GM10847 (cell line): ENCODE measurements around the gene TMC5.
A peak's percentile ranks its signal among the peaks of the same experiment; 100 is the strongest.

Experiments
- POLR2A ChIP-seq: IDR thresholded peaks from 2 replicates; pipeline ENCODE4 v1.6.1; 2011; ENCODE audit not compliant: insufficient read length; ENCODE audit errors: extremely low read depth

The TMC5 gene

DNA sequence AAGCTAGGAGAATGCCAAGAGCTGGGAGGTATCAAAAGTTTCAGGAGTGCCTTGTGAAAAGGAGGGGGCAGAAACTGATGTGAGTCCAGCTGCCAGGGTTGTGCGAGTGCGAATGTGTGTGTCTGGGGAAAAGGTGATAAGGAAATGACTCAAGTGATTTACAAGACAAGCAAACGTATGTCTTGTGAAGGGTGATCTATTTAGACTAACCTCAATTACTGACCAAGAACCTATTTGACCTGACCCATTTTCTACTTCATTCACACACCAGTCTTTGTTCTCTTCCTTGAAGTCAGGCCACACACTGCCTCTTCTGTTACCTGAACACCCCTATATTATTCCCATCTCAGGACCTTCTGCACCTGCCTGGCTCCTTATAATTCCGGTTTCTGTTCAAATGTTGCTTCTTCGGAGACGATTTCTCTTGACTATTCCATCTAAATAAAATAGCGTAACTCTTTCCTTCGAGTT, 103.2 kb downstream of the TMC5 start:
- TF ChIP-seq POLR2A: no peak

DNA sequence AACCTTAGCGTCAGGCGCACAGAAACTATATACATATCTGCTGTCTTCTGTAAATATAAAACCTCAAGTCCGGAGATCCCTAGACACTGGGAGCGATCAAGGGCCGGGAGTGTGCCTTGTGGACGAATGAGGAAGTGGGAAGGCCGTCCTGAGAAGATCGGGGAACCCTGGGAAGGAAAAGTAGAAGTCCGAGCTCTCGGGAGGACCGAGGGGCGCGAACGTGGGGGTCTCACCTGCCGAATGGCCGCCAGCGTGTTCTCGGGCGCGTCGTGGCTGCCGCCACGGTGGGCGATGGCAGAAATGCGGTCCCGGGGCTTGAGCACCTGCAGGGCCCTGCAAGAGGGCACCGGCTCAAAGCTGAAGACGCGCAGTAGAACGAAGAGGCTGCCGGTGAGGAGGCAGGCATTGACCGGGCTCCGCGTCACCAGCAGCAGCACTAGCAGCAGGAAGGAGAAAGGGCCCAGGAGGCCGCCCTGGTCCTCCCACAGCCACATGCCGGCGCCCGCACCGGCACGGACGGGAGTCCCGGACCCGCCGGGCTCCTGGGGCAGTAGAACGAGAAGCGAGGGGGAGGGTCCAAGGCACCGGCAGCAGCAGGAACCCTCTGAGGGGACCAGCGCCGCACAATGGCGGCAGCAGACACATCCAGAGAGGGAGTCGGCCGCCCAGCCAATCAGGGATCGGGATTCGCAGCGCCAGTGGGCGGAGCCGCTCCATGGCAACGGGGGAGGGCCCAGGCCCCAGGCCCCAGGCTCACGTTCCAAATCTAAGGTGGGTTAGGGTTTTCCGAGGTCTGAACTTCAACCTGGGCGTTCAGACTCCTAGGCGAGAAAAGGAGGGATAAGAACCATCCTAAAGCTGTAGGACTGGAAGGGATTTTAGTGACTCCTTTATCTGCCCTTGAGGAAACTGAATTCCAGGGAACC, 104.1 kb downstream of the TMC5 start, which contains the start of gene GDE1:
Gene GDE1, minus strand, starts transcription at position 628 of the 926 bp plus-strand sequence. Its CDS starts 134 bp downstream, at position 494.
- peak; percentile 81 for TF ChIP-seq POLR2A

GRCh38 chr16:19522397-19522732, 104.7 kb downstream of the TMC5 start:
- TF ChIP-seq POLR2A: no peak

- no peak for TF ChIP-seq POLR2A
Observed at GRCh38 chr16:19522760-19523159, 105.1 kb downstream of the TMC5 start.

- no peak for TF ChIP-seq POLR2A
Observed at GRCh38 chr16:19523184-19523558, 105.5 kb downstream of the TMC5 start.

DNA sequence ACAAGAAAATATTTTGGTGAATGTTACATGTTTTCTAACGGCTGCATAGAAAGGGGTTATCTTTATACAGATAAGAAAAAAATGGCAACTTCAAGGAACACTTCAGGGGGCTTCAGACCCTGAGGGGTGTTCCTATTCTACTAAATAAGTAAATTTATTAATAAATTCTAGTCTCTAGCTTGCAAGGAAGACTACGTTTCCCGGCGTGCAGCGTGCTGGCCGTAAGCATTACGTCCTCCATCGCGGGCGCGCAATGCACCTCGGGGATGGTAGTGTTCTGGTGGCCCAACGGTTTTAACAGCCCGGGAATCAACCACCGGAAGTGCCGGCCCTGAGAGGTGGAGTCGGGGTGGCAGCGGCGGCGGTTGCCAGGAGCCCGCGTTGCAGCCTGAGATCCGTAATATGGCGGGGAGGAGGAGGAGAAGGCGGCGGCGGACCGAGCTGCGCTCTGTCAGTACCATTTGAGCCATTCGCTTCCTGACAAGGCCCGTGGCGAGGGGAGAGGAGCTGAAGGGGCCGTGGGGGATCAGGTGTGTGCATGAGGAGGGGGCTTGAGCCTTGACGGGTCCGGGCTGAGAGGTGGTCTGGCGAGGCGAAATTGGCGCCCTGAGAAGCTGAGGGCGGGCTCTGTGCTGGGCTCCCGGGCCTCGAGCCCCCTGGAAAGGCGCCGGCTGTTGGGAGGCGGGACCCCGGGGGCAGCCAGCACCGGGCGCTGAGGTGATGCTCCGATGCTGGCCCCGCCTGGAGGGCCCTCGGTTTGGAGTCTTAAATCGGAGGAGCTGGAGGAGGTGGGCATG, 106.1 kb downstream of the TMC5 start, which contains the start of gene CCP110:
Gene CCP110, plus strand, starts transcription at position 384 of the 797 bp plus-strand sequence. CDS start 3,940 bp downstream, outside the sequence.
- peak; percentile 33 for TF ChIP-seq POLR2A

GRCh38 chr16:19524356-19524615, 106.6 kb downstream of the TMC5 start:
- no peak for TF ChIP-seq POLR2A

DNA sequence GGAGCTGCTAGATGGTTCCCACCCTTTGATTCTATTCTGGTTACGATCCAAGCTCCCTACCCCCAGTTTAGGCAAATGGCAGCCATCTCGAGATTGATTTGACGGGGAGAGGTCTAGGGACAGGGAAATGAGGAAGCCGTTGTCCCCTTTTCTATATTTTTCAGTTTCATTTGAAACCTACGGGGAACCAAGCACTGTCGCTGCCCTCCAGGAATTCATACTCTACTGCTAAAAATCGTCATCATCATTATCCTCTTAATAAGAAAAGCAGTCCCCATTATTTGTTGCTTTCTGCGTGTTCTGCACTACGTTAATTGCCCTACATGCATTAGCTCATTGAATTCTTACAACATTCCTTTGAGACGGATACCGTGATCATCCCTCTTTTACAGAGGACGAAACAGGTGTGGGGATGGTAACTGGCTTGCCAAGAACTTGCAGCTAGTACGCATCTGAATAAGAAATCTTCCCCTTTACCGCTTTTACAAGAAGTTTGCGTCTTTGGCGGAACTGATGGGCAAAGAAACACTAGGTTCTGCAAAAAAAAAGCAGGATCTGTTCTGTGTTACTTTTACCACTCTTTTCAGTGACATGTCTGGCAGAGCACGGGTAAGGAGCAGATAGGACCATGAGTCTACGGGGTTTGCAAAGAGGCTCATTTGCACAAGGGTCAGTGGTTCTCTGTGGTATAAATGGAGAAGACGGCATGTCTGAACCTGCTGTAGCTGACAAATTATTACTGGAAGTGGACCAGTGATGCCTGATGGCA, 107.1 kb downstream of the TMC5 start:
- TF ChIP-seq POLR2A: no peak

GRCh38 chr16:19525385-19525723, 107.7 kb downstream of the TMC5 start:
- no peak for TF ChIP-seq POLR2A

DNA sequence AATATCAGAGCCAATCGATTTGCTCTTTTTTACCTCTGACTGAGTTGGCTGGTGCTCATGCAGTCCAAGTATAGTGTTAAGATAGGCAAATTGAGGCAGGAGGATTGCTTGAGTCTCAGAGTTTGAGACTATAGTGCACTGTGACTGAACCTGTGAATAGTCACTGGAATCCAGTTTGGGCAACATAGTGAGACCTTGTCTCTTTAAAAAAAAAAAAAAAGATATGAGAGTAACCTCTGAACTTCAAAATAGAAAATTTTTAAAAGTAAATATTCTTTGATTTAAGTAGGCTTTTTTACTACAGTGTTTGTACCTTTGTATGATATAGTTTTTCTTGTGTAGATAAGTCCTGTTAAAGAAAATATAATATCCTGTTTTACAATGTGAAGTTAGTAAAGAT, 109.5 kb downstream of the TMC5 start:
- TF ChIP-seq POLR2A: no peak

GRCh38 chr16:19528666-19529065, 111.0 kb downstream of the TMC5 start:
- no peak for TF ChIP-seq POLR2A

DNA sequence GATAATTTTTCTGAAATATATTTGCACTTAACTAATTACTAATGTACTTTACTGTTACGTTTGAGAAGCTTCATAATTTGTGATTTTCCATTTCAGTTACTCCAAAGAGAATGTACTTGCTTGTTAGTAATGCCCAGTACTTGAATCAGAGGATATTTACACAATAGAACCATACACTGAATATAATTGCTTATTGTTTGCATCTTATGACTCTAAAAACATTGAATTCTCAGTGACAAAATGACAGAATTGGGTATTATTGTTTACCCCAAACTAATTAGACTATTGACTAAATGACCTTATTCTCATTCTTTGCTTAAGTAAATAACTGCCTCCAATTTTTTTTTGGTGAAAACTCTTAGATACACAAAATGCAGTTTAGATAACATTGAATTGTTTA, 114.9 kb downstream of the TMC5 start:
- no peak for TF ChIP-seq POLR2A

GRCh38 chr16:19540241-19540970, 122.7 kb downstream of the TMC5 start:
- TF ChIP-seq POLR2A: no peak

DNA sequence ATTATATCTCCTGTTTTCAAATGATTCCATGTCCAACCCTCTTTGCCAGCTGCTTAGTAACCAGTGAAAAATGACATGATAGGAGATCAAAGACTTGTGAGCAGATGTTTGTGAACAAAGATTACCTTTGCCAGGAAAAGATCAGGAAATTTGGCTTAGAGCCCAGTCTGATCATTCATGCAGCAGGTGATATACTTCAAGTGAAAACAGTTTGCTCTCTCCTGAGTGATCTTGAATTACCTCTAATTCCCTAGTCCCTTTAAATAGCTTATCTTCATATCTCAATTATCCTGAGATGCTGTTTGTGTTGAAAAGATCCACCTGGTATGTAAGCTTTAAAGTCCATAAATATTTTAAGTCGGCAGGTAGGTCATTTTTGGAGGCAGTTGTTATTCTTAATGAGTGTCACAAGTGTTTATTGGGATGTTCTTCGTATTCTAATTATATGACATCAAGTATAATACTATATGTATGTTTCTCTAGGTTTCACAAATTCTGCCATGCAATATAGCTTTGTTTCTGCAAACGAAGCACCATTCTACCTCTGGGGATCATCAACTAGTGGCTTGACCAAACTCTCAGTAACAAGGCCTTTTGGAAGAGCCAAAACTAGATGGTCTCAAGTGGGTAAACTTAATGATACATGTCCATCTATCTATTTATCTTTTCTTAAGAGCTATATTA, 124.6 kb downstream of the TMC5 start:
- TF ChIP-seq POLR2A: no peak
